HG02981 (cell line): ENCODE data around the gene TSTD1.
"Not testable (repeated sequence)": the region's sequence is repeated elsewhere in the genome, so short reads cannot be mapped to it uniquely, and the experiment has no call there.

ENCODE experiments used
- ATAC-seq: cut with Tn5 transposase; IDR thresholded peaks from one replicate; pipeline ENCODE4 v1.9.1; 2021; ENCODE audit warnings: mild to moderate bottlenecking, moderate library complexity; ENCODE audit not compliant: unreplicated experiment

TSTD1 gene

DNA sequence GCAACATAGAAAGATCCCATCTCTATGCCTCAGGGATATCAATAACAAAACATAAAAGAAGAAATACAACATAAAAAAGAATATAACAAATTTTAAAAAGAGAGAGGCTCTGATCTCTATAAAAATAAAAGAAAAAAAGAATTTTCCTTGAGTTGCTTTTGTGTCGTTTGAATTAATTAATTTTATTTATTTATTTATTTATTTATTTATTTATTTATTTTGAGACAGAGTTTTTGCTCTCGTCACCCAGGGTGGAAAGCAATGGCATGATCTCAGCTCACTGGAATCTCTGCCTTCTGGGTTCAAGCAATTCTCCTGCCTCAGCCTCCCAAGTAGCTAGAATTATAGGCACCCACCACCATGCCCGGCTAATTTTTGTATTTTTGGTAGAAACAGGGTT lies 26.3 kb downstream of the TSTD1 start:
- no peak for ATAC-seq

DNA sequence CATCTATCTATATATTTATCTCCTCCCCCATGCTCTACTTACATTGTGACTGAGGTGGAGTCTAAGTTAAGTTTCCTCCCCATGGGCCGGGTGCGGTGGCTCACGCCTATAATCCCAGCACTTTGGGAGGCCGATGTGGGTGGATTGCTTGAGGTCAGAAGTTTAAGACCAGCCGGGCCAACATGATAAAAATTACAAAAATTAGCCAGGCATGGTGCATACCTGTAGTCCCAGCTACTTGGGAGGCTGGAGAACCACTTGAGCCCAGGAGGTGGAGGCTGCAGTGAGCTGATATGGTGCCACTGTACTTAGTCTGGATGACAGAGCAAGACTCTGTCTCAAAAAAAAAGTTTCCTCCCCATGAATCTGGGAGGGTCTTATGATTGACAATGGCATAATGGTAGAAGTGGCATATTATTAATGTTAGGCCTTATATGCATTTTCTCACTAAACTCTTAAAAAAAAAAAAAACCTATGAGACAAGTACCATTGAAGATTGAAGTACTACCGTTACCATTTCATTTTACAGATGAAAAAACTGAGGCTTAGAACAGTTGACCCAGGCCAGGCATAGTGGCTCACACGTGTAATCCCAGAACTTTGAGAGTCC lies 29.1 kb downstream of the TSTD1 start:
- no peak for ATAC-seq

- ATAC-seq = no peak
These were observed 29.8 kb downstream of the TSTD1 start for GRCh38 chr1:161008869-161009510.

- ATAC-seq = no peak
These were observed 31.4 kb downstream of the TSTD1 start for GRCh38 chr1:161007369-161007768.

DNA sequence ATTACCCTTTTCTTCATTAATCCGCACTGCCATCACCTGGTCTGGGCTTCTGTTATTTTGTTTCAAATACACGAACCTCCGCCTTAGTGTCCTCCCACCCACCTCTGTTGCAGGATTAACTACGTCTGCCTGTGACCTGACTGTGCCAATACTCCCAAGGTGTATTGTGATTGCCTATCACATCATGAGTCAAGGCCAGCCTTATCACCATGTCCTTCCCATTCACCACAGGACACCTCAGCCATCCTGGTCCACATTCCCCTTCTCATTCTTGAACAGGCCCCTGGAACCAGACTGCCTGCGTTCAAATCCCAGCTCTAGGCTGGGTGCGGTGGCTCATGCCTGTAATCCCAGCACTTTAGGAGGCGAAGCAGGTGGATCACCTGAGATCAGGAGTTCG lies 32.2 kb downstream of the TSTD1 start:
- no peak for ATAC-seq

DNA sequence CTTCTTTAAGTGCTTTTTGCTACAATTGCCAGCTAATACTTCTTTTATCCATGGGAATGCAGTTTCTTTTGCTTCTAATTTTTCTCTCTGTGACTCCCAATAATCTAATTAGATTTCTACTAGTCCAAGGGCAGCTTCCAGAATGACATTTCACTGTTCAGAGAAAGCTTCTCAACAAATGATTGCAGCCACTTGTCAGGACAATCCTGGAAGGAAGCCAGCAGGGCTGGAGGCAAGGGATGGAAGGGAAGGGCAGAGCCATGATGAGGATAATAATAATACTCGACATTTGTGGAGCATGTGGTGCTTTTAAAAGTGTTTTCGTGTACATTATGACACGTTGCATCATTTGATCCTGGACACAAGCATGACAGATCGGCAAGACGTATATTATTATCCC lies 37.2 kb downstream of the TSTD1 start:
- no peak for ATAC-seq

DNA sequence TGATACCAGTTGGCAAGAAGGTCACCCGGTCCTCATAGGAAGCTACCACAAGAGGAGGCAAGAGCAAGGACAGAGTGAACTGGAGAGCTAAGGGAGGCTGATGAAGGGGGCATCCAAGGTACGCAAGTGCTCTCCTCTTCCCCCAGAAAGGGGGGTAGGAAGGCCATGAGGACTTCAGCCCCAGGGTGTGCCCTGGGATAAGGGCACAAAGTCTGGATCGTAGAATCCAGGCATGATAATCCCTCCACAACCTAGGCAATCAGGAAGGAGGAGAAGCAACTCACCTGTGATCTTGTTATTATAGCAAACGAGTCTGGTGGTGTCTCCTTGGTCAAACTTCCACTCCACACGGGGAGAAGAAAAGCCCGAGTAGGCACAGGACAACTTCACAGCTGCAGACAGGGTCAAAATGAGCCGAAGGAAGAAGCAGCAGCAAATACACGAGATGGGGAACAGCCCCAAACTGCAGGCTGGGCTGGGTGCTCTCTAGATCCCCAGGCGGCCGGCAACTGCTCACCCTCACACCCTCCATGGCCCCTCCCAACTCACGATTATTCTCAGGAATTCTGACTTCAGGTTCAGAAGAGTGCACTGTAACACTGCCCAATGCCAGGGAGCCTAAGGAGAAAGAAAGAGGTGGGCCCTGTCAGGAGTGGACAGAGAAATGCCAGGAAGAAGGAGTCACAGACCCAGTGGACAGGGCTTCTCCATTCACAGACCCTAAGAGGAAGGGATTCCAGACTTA lies 37.9 kb downstream of the TSTD1 start:
- ATAC-seq = no peak

DNA sequence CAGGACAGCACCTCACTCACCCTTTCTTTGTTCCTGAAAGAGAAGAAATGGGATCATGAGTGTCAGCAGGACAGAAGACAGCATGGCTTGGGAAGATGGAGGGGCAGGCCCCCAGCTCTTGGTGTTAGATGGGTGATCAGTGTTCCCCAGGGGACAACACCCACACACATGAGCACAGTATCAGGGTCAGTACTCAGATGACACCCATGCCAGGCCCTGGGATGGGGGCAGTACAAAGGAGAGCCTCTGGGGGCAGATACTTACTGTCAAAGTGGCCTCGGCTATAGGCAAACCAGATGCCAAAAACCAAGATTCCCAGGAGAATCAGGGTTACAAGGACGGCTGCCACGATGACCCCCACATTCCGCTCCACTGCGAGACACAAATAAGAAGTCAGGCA lies 39.4 kb downstream of the TSTD1 start:
- ATAC-seq = no peak

- ATAC-seq = no peak
These were observed 41.3 kb downstream of the TSTD1 start for GRCh38 chr1:160997323-160998038.

- no peak for ATAC-seq
These were observed 42.6 kb downstream of the TSTD1 start for GRCh38 chr1:160996178-160996577.

DNA sequence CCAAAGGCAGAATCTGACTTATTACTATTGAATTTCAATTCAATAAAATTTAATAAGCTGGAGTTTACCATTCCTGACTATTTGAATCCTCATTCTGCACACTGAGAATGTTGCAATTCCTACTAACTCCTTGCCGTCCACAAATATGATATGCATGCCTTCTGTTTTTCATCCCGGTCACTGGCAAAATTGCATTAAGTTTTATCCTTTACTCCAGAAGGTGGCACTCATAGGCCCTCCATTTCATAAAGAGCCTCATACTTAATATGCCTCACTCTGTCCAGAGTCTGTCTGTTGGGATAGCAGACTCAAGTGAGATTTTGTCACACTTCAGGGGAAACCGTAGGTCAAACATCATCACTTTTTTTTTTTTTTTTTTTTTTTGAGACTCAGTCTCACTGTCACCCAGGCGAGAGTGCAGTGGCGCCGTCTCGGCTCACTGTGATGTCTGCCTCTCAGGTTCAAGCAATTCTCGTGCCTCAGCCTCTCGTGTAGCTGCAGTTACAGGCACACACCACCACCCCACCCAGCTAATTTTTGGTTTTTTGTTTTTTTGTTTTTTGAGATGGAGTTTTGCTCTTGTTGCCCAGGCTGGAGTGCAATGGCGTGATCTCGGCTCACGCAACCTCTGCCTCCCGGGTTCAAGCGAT lies 45.1 kb downstream of the TSTD1 start:
- ATAC-seq = no peak

DNA sequence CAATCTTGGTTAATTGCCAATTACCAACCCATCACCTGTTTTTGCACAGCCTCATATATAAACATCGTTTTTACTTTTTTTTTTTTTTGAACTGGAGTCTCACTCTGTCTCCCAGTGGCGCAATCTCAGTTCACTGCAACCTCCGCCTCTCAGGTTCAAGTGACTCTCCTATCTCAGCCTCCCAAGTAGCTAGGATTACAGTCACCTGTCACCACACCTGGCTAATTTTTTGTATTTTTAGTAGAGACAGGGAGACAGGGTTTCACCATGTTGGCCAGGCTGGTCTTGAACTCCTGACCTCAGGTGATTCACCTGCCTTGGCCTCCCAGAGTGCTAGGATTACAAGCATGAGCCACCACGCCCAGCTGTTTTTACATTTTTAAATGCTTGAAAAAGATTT lies 46.7 kb downstream of the TSTD1 start:
- ATAC-seq = not testable (repeated sequence)
